SW 1271 (cell line): Measurements from ENCODE around the gene LRRC37B.
"Not testable (repeated sequence)": the region's sequence is repeated elsewhere in the genome, so short reads cannot be mapped to it uniquely, and the experiment has no call there.

ENCODE experiments used
- DNase-seq, 2 experiments: peaks; one replicate each; lab custom pipeline; 2025; lab: John Stamatoyannopoulos, UW

Gene LRRC37B

GRCh38 chr17:32006957-32007462 is at the start of gene LRRC37B:
LRRC37B (plus strand) TSS chr17:32007383; CDS start chr17:32021393, 14,010 bp downstream.
- peak; percentile 19 to 77 for DNase-seq

- DNase-seq = not testable (repeated sequence)
Observed at GRCh38 chr17:31964131-31964530, 43.1 kb upstream of the LRRC37B start.

GRCh38 chr17:31967648-31968047 is 39.5 kb upstream of the LRRC37B start:
- no peak for DNase-seq

GRCh38 chr17:31970416-31970815 is 36.8 kb upstream of the LRRC37B start:
- not testable (repeated sequence) for DNase-seq

- not testable (repeated sequence) for DNase-seq
Observed at GRCh38 chr17:31974269-31975071, 32.7 kb upstream of the LRRC37B start.

- not testable (repeated sequence) for DNase-seq
Observed at GRCh38 chr17:31975391-31975790, 31.8 kb upstream of the LRRC37B start.

- DNase-seq = not testable (repeated sequence)
Observed at GRCh38 chr17:31991821-31992220, 15.4 kb upstream of the LRRC37B start.

- no peak for DNase-seq
Observed at GRCh38 chr17:31997005-31997404, 10.2 kb upstream of the LRRC37B start.

GRCh38 chr17:32007463-32008298 is 498 bp downstream of the LRRC37B start:
- no peak for DNase-seq

GRCh38 chr17:32009262-32009542 is 2.0 kb downstream of the LRRC37B start:
- no peak for DNase-seq

- no peak for DNase-seq
Observed at GRCh38 chr17:32010114-32010513, 2.9 kb downstream of the LRRC37B start.

- DNase-seq = no peak
Observed at GRCh38 chr17:32015245-32016013, 8.2 kb downstream of the LRRC37B start.

GRCh38 chr17:32016231-32016630 is 9.0 kb downstream of the LRRC37B start:
- DNase-seq = no peak

GRCh38 chr17:32019228-32019627 is 12.0 kb downstream of the LRRC37B start:
- DNase-seq = no peak

- DNase-seq = no peak
Observed at GRCh38 chr17:32020943-32021614, 13.9 kb downstream of the LRRC37B start.

GRCh38 chr17:32021615-32021955 is 14.4 kb downstream of the LRRC37B start:
- no peak for DNase-seq

- not testable (repeated sequence) for DNase-seq
Observed at GRCh38 chr17:32022554-32022953, 15.4 kb downstream of the LRRC37B start.

GRCh38 chr17:32027271-32027670 is 20.1 kb downstream of the LRRC37B start:
- DNase-seq = not testable (repeated sequence)

- no peak for DNase-seq
Observed at GRCh38 chr17:32033223-32033622, 26.0 kb downstream of the LRRC37B start.

GRCh38 chr17:32033812-32034211 is 26.6 kb downstream of the LRRC37B start:
- not testable (repeated sequence) for DNase-seq

- DNase-seq = not testable (repeated sequence)
Observed at GRCh38 chr17:32040246-32040645, 33.1 kb downstream of the LRRC37B start.
